ENCODE measurements around the gene TRAPPC5. TPM values are rescaled to one million over a fixed set of nuclear protein-coding genes. Genes with fewer than 3 reads are reported as not detected.

The TRAPPC5 gene
- total RNA-seq, 2 donors from 2014 or later, result 107 to 108 TPM

- intact Hi-C loops (cut with DNase I, micrococcal nuclease), result no loop called here
- ATAC-seq, result no peak
- DNase-seq, result no peak
Observed at GRCh38 chr19:7718668-7719067, 38.0 kb downstream of the TRAPPC5 start.

GRCh38 chr19:7720351-7720750 lies 39.7 kb downstream of the TRAPPC5 start:
- ATAC-seq (no peak), DNase-seq (no peak)
- intact Hi-C loops (cut with DNase I, micrococcal nuclease), result no loop called here

- intact Hi-C loops (cut with DNase I, micrococcal nuclease), result no loop called here
- DNase-seq (no peak), ATAC-seq (no peak)
Observed at GRCh38 chr19:7722231-7722651, 41.6 kb downstream of the TRAPPC5 start.

- ATAC-seq, result no peak
Observed at GRCh38 chr19:7725791-7726190, 45.2 kb downstream of the TRAPPC5 start.

GRCh38 chr19:7729211-7729610 lies 48.6 kb downstream of the TRAPPC5 start:
- intact Hi-C loops (cut with DNase I, micrococcal nuclease), result no loop called here
- ATAC-seq (no peak), DNase-seq (no peak)

More at GRCh38 chr19:7725791-7726190, 45.2 kb downstream of the TRAPPC5 start:
- no peak for DNase-seq
- intact Hi-C loops (cut with DNase I, micrococcal nuclease), result no loop called here

GRCh38 chr19:7729831-7730285 lies 49.2 kb downstream of the TRAPPC5 start:
- intact Hi-C loops (cut with DNase I, micrococcal nuclease), result no loop called here
- ATAC-seq, result no peak
- no peak for DNase-seq

- ATAC-seq (no peak), DNase-seq (no peak)
- intact Hi-C loops (cut with DNase I, micrococcal nuclease), result no loop called here
Observed at GRCh38 chr19:7730286-7731217, 49.9 kb downstream of the TRAPPC5 start.

- DNase-seq (no peak), ATAC-seq (no peak)
- intact Hi-C loops (cut with DNase I, micrococcal nuclease), result no loop called here
Observed at GRCh38 chr19:7731218-7731595, 50.6 kb downstream of the TRAPPC5 start.

GRCh38 chr19:7731615-7732014 lies 51.0 kb downstream of the TRAPPC5 start:
- intact Hi-C loops (cut with DNase I, micrococcal nuclease), result no loop called here
- DNase-seq (no peak), ATAC-seq (no peak)

- DNase-seq (no peak), ATAC-seq (no peak)
- intact Hi-C loops (cut with DNase I, micrococcal nuclease), result no loop called here
Observed at GRCh38 chr19:7732045-7732444, 51.4 kb downstream of the TRAPPC5 start, which contains the start of gene CLEC4G. Gene CLEC4G, minus strand, starts transcription at chr19:7732110. Its CDS starts 8 bp downstream, at chr19:7732102.

GRCh38 chr19:7733376-7733775 lies 52.7 kb downstream of the TRAPPC5 start:
- DNase-seq (no peak), ATAC-seq (no peak)
- intact Hi-C loops (cut with DNase I, micrococcal nuclease), result no loop called here

GRCh38 chr19:7734220-7735203 lies 53.9 kb downstream of the TRAPPC5 start:
- intact Hi-C loops (cut with DNase I, micrococcal nuclease), result no loop called here
- ATAC-seq (no peak), DNase-seq (no peak)

GRCh38 chr19:7736148-7736547 lies 55.5 kb downstream of the TRAPPC5 start:
- no peak for ATAC-seq
- intact Hi-C loops (cut with DNase I, micrococcal nuclease), result no loop called here
- no peak for DNase-seq

GRCh38 chr19:7737215-7737614 lies 56.6 kb downstream of the TRAPPC5 start:
- DNase-seq (no peak), ATAC-seq (no peak)
- intact Hi-C loops (cut with DNase I, micrococcal nuclease), result no loop called here

Other genes with a start within 250 kb of the TRAPPC5 start
- 10 to 100 TPM in 1 of 2 donors, 1 to 10 TPM in 1; 9.0 to 10.8 TPM for gene PEX11G, start 191.8 kb upstream of the TRAPPC5 start, total RNA-seq
- gene ZNF358, start 164.7 kb upstream of the TRAPPC5 start, total RNA-seq, result 10 to 100 TPM; 37.8 to 56.2 TPM
- gene MCOLN1, start 158.2 kb upstream of the TRAPPC5 start, total RNA-seq, result 10 to 100 TPM; 22.2 to 31.6 TPM
- 100 to 1,000 TPM in 1 of 2 donors, 10 to 100 TPM in 1; 87.8 to 107 TPM for gene PNPLA6, start 145.1 kb upstream of the TRAPPC5 start, total RNA-seq
- gene CAMSAP3, start 85.0 kb upstream of the TRAPPC5 start, total RNA-seq, result 10 to 100 TPM; 51.1 to 52.4 TPM
- gene XAB2, start 51.3 kb upstream of the TRAPPC5 start, total RNA-seq, result 10 to 100 TPM; 23.6 to 29.4 TPM
- 100 to 1,000 TPM; 100 to 123 TPM for gene PET100, start 51.0 kb upstream of the TRAPPC5 start, total RNA-seq
- gene PCP2, start 47.1 kb upstream of the TRAPPC5 start, total RNA-seq, result under 1 TPM in 1 of 2 donors, not detected in 1; 0.73 TPM
- 100 to 1,000 TPM; 186 to 209 TPM for gene STXBP2, start 43.7 kb upstream of the TRAPPC5 start, total RNA-seq
- gene RETN, start 11.8 kb upstream of the TRAPPC5 start, total RNA-seq, result not detected
- gene MCEMP1, start 3.7 kb upstream of the TRAPPC5 start, total RNA-seq, result not detected
- under 1 TPM; 0.27 to 0.64 TPM for gene FCER2, start 21.3 kb downstream of the TRAPPC5 start, total RNA-seq
- 1 to 10 TPM in 1 of 2 donors, not detected in 1; 1.3 TPM for gene CLEC4G, start 51.3 kb downstream of the TRAPPC5 start, total RNA-seq
- gene CD209, start 66.7 kb downstream of the TRAPPC5 start, total RNA-seq, result 10 to 100 TPM in 1 of 2 donors, 1 to 10 TPM in 1; 2.6 to 12.1 TPM
- not detected for gene CLEC4M, start 82.4 kb downstream of the TRAPPC5 start, total RNA-seq
- 10 to 100 TPM; 10.5 to 13.1 TPM for gene EVI5L, start 149.4 kb downstream of the TRAPPC5 start, total RNA-seq
- under 1 TPM; 0.22 to 0.46 TPM for gene PRR36, start 193.6 kb downstream of the TRAPPC5 start, total RNA-seq
- 1 to 10 TPM; 2.7 to 3.1 TPM for gene LRRC8E, start 207.7 kb downstream of the TRAPPC5 start, total RNA-seq
- 10 to 100 TPM; 27.0 to 29.2 TPM for gene MAP2K7, start 223.0 kb downstream of the TRAPPC5 start, total RNA-seq
- under 1 TPM in 1 of 2 donors, not detected in 1; 0.53 TPM for gene TGFBR3L, start 234.0 kb downstream of the TRAPPC5 start, total RNA-seq
- gene SNAPC2, start 239.5 kb downstream of the TRAPPC5 start, total RNA-seq, result 10 to 100 TPM; 10.6 to 17.7 TPM
- gene CTXN1, start 245.3 kb downstream of the TRAPPC5 start, total RNA-seq, result 1 to 10 TPM in 1 of 2 donors, under 1 TPM in 1; 0.61 to 5.1 TPM

Measured in left colon (tissue), 2 donors.